Measurements from ENCODE around the gene NPSR1.

NPSR1 gene

DNA sequence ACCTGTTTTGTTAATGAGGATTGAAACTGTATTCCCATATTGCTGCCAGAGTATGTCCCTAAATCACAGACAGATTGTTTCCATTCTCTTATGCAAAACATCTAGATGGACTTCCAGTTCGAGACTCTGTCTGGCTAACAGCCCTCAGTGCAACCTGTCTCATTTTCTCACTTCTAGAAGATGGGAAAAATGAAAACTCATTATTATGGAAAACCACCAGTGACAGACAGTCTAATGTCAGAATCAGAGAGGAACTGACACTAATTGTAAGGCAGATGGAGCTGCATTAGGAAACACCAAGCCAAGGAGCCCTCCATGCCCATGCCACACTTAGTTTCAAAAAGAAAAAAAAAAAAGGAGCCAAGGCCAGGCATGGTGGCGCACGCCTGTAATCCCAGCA lies 61.6 kb downstream of the NPSR1 start:
- Histone ChIP-seq H3K4me1 (ENCODE audit: control insufficient read depth, insufficient read depth, low read length, unreplicated experiment) (no peaks in the 10 kb centered on the region), H3K27ac (ENCODE audit: low read depth, low read length) (no peak overlapping the region), H3K79me2 (ENCODE audit: control insufficient read depth, insufficient read depth, low read length, unreplicated experiment) (no peaks in the 10 kb centered on the region), H3K27me3 (ENCODE audit: insufficient read depth, low read length) (peaks cover 38% of the 10 kb centered on the region), H3K4me3 (ENCODE audit: low read depth, low read length) (no peak overlapping the region), H3K36me3 (ENCODE audit: insufficient read depth, low read length) (no peaks in the 10 kb centered on the region), H2AFZ (ENCODE audit: low read length, unreplicated experiment) (no peak overlapping the region)

DNA sequence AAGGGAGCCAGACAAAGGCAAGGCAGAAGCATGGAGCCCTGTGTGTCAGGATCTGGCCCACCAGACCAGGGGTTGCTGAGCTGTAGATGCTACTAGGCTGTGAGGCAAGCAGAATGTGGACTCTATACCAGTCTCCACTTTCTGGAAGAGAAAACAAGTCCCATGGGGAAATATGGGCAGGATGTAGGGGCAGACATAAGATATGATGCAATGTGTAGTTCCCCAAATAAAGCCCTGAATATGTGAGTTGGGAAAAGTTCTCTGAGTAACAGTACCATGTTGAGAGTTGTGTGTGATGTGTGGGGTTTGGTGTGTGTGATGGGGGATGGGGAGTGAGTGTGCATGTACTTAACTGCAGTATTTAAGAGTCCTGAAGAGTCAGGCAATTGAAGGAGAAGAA lies 62.3 kb downstream of the NPSR1 start:
- Histone ChIP-seq H3K79me2 (ENCODE audit: control insufficient read depth, insufficient read depth, low read length, unreplicated experiment) (no peaks in the 10 kb centered on the region), H3K4me3 (ENCODE audit: low read depth, low read length) (no peak overlapping the region), H3K27ac (ENCODE audit: low read depth, low read length) (no peak overlapping the region), H2AFZ (ENCODE audit: low read length, unreplicated experiment) (no peak overlapping the region), H3K27me3 (ENCODE audit: insufficient read depth, low read length) (peaks cover 34% of the 10 kb centered on the region), H3K4me1 (ENCODE audit: control insufficient read depth, insufficient read depth, low read length, unreplicated experiment) (no peaks in the 10 kb centered on the region), H3K36me3 (ENCODE audit: insufficient read depth, low read length) (no peaks in the 10 kb centered on the region)

DNA sequence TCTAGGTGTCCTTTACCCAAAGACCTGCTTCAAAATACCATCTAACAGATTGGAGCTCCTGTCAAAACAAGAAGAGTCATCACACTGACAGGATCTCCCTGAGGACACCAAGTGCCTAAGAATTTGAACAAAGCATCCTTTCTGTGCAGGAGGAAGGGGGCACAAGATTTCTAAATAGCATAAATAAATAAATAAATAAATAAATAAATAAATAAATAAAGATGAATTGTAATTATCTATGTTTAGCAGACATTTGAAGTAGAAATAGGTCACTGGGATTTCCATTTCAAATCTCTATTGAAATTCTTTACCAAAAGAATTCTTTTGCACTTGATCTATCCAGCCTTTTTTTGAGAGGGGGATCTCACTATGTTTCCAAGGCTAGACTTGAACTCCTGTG lies 65.3 kb downstream of the NPSR1 start:
- Histone ChIP-seq H3K36me3 (ENCODE audit: insufficient read depth, low read length) (no peaks in the 10 kb centered on the region), H3K4me1 (ENCODE audit: control insufficient read depth, insufficient read depth, low read length, unreplicated experiment) (no peaks in the 10 kb centered on the region), H3K4me3 (ENCODE audit: low read depth, low read length) (peak overlapping the region; percentile 65), H2AFZ (ENCODE audit: low read length, unreplicated experiment) (no peak overlapping the region), H3K27me3 (ENCODE audit: insufficient read depth, low read length) (peaks cover 9% of the 10 kb centered on the region; the same call in 1 of the 2 replicates), H3K27ac (ENCODE audit: low read depth, low read length) (no peak overlapping the region), H3K79me2 (ENCODE audit: control insufficient read depth, insufficient read depth, low read length, unreplicated experiment) (no peaks in the 10 kb centered on the region)

DNA sequence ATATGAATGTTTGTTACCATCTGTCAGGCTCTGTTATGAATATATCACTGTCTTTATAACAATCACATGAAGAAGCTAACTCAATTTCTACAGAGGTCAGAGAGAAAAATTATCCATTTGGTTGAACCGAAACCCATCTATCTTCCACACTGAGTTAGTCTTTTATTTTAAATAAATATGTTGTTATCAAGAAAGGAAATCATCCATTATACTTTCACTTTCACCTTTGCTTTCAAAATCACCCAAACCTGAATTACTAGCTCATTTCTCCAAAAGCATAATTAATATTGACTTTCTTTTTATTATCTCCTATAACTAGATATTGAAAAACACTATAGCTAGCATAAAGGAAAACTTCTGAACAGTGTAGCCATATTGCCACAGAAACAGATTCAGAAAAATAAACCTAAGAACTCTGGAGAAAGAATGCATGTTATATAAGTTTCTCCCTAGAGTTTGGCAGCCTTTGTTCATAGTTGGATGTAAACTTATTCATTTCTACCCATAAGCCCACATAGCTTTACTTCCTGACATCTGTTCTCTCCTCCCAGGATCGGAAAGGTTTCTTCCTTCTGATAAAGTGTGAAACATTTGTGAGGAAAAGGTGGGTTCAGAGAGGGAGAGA lies 66.0 kb downstream of the NPSR1 start:
- Histone ChIP-seq H3K79me2 (ENCODE audit: control insufficient read depth, insufficient read depth, low read length, unreplicated experiment) (no peaks in the 10 kb centered on the region), H2AFZ (ENCODE audit: low read length, unreplicated experiment) (peak overlapping the region; percentile 98), H3K27me3 (ENCODE audit: insufficient read depth, low read length) (peaks cover 9% of the 10 kb centered on the region; the same call in 1 of the 2 replicates), H3K27ac (ENCODE audit: low read depth, low read length) (no peak overlapping the region), H3K4me3 (ENCODE audit: low read depth, low read length) (peak overlapping the region; percentile 65), H3K36me3 (ENCODE audit: insufficient read depth, low read length) (no peaks in the 10 kb centered on the region), H3K4me1 (ENCODE audit: control insufficient read depth, insufficient read depth, low read length, unreplicated experiment) (no peaks in the 10 kb centered on the region)

DNA sequence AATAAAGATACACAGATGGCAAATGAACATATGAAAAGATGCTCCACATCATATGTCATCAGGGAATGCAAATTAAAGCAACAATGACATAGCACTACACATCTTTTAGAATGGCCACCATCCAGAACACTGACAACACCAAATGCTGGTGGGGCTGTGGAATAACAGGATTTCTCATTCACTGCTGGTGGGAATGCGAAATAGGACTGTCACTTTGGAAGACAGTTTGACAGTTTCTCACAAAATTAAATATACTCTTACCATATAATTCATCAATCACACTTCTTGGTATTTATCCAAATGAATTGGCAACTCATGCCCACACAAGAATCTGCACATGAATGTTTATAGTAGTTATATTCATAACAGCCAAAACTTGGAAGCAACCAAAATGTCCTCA lies 68.2 kb downstream of the NPSR1 start:
- Histone ChIP-seq H2AFZ (ENCODE audit: low read length, unreplicated experiment) (no peak overlapping the region), H3K27me3 (ENCODE audit: insufficient read depth, low read length) (peaks cover 6% of the 10 kb centered on the region; the same call in 1 of the 2 replicates), H3K27ac (ENCODE audit: low read depth, low read length) (no peak overlapping the region), H3K36me3 (ENCODE audit: insufficient read depth, low read length) (no peaks in the 10 kb centered on the region), H3K79me2 (ENCODE audit: control insufficient read depth, insufficient read depth, low read length, unreplicated experiment) (no peaks in the 10 kb centered on the region), H3K4me1 (ENCODE audit: control insufficient read depth, insufficient read depth, low read length, unreplicated experiment) (no peaks in the 10 kb centered on the region), H3K4me3 (ENCODE audit: low read depth, low read length) (no peak overlapping the region)

DNA sequence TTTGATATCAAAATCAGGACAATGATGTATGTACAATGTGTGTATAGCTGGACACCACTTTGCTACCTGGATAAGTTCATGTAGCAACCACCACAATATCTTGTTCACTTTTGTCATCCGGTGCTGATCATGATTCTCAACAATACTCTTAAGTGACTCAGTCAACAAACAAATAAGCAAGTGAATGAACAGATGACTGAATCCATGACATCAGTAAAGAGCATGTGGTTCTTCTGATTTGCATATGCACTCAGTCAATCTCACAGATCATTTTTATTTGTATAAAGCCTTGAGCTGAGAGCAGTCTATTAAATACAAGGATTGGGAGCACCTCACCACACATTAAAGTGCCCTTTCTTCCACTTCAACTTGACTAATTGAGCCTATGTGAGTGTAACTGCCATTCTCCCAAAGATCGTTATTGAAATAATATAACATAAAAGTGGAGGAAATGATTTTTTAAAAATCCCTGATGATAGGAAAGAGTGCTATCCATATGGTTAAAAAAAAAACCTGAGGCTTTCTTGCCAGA lies 69.5 kb downstream of the NPSR1 start:
- Histone ChIP-seq H3K27ac (ENCODE audit: low read depth, low read length) (no peak overlapping the region), H3K79me2 (ENCODE audit: control insufficient read depth, insufficient read depth, low read length, unreplicated experiment) (no peaks in the 10 kb centered on the region), H3K4me3 (ENCODE audit: low read depth, low read length) (no peak overlapping the region), H3K36me3 (ENCODE audit: insufficient read depth, low read length) (no peaks in the 10 kb centered on the region), H2AFZ (ENCODE audit: low read length, unreplicated experiment) (no peak overlapping the region), H3K27me3 (ENCODE audit: insufficient read depth, low read length) (peaks cover 8% of the 10 kb centered on the region; the same call in 1 of the 2 replicates), H3K4me1 (ENCODE audit: control insufficient read depth, insufficient read depth, low read length, unreplicated experiment) (no peaks in the 10 kb centered on the region)

DNA sequence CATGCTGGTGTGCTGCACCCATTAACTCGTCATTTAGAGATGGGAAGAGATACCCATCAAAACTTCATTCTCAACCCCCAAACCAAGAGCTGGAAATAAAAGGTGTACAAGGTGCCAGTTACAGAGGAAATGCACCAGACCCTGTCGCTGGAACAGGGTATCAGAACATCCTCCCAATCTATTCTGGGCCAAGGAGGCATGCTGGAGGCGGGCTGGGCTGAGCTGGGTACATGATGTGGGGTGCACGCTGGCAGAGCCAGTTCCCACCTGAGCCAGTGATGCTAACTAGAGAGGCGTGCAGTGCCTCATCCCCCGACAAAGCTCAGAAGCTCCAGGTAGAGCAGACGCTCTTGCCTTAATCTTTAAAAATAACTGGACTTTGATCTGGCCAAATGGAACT lies 70.1 kb downstream of the NPSR1 start:
- H3K4me1 ChIP-seq (ENCODE audit: control insufficient read depth, insufficient read depth, low read length, unreplicated experiment): no peaks in the 10 kb centered on the region
- peaks cover 8% of the 10 kb centered on the region; the same call in 1 of the 2 replicates for H3K27me3 ChIP-seq (ENCODE audit: insufficient read depth, low read length)
- no peak overlapping the region for H3K4me3 ChIP-seq (ENCODE audit: low read depth, low read length)

DNA sequence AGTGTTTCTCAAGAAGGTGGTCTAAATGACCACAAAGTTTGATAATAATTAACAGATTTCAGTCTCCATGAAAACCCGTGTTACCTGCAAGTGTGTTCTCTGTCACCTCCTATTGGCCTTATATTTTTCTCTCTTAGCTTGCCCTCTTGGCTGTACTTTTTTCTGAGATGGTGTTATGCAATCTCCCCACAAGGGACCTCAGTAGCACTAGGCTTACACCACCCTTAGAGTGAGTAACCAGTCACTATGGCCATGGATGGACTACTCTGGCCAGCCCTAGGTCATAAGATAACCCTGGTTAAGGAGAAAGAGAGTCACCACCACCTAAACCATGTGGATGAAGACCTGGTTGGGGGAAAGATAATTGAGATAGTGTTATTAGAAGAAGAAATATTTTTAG lies 76.8 kb downstream of the NPSR1 start:
- no peaks in the 10 kb centered on the region for H3K79me2 ChIP-seq (ENCODE audit: control insufficient read depth, insufficient read depth, low read length, unreplicated experiment)
- no peak overlapping the region for H3K27ac ChIP-seq (ENCODE audit: low read depth, low read length)
- no peaks in the 10 kb centered on the region for H3K36me3 ChIP-seq (ENCODE audit: insufficient read depth, low read length)
- H3K4me3 ChIP-seq (ENCODE audit: low read depth, low read length): no peak overlapping the region
- H3K4me1 ChIP-seq (ENCODE audit: control insufficient read depth, insufficient read depth, low read length, unreplicated experiment): peaks cover 5% of the 10 kb centered on the region
- peaks cover 31% of the 10 kb centered on the region for H3K27me3 ChIP-seq (ENCODE audit: insufficient read depth, low read length)
- H2AFZ ChIP-seq (ENCODE audit: low read length, unreplicated experiment): no peak overlapping the region

More for the DNA sequence above, 70.1 kb downstream of the NPSR1 start:
- no peaks in the 10 kb centered on the region for H3K36me3 ChIP-seq (ENCODE audit: insufficient read depth, low read length)
- no peaks in the 10 kb centered on the region for H3K79me2 ChIP-seq (ENCODE audit: control insufficient read depth, insufficient read depth, low read length, unreplicated experiment)
- H2AFZ ChIP-seq (ENCODE audit: low read length, unreplicated experiment): no peak overlapping the region
- no peak overlapping the region for H3K27ac ChIP-seq (ENCODE audit: low read depth, low read length)

DNA sequence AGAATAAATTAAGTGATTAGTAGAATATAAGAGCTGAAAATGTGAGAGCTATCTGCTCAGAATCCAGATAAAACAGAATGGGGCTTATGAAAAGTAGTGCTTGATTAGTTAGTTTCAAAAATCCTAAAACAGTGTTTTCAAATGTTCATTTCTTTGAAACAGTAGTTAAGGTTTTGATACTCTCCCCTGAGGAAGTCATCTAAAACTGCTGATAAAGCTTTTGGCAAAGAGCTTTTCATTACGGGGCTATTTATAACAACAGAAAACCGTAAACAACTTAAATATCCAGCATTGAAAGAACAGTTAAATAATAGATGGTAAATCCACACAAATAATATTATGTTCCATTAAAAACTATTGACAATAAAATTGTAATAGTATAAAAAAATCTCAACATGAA lies 77.5 kb downstream of the NPSR1 start:
- Histone ChIP-seq H3K36me3 (ENCODE audit: insufficient read depth, low read length) (no peaks in the 10 kb centered on the region), H3K79me2 (ENCODE audit: control insufficient read depth, insufficient read depth, low read length, unreplicated experiment) (no peaks in the 10 kb centered on the region), H2AFZ (ENCODE audit: low read length, unreplicated experiment) (no peak overlapping the region), H3K27ac (ENCODE audit: low read depth, low read length) (no peak overlapping the region), H3K4me1 (ENCODE audit: control insufficient read depth, insufficient read depth, low read length, unreplicated experiment) (peaks cover 5% of the 10 kb centered on the region), H3K27me3 (ENCODE audit: insufficient read depth, low read length) (peaks cover 35% of the 10 kb centered on the region), H3K4me3 (ENCODE audit: low read depth, low read length) (no peak overlapping the region)

DNA sequence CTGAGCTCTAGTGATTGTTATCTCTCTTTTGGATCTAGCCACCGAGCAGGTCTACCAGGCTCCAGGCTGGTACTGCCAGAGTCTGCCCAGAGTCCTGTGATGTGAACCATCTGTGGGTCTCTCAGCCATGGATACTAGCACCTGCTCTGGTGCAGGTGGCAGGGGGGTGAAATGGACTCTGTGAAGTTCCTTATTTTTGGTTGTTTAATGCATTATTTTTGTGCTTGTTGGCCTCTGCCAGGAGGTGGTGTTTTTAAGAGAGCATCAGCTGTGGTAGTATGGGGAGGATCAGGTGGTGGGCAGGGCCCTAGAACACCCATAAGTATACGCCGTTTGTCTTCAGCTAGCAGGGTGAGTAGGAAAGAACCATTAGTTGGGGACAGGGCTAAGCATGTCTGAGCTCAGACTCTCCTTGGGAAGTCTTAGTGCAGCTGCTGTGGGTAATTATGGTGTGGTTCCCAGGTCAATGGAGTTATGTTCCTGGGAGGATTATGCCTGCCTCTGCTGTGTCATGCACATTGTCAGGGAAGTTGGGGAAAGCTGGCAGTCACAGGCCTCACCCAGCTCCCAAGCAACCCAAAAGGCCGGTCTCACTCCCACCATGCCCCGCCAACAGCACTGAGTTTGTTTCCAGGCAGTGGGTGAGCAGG lies 81.8 kb downstream of the NPSR1 start:
- Histone ChIP-seq H3K27me3 (ENCODE audit: insufficient read depth, low read length) (peaks cover 55% of the 10 kb centered on the region), H3K4me1 (ENCODE audit: control insufficient read depth, insufficient read depth, low read length, unreplicated experiment) (peaks cover 5% of the 10 kb centered on the region), H3K27ac (ENCODE audit: low read depth, low read length) (no peak overlapping the region), H2AFZ (ENCODE audit: low read length, unreplicated experiment) (no peak overlapping the region), H3K36me3 (ENCODE audit: insufficient read depth, low read length) (no peaks in the 10 kb centered on the region), H3K79me2 (ENCODE audit: control insufficient read depth, insufficient read depth, low read length, unreplicated experiment) (no peaks in the 10 kb centered on the region), H3K4me3 (ENCODE audit: low read depth, low read length) (no peak overlapping the region)

DNA sequence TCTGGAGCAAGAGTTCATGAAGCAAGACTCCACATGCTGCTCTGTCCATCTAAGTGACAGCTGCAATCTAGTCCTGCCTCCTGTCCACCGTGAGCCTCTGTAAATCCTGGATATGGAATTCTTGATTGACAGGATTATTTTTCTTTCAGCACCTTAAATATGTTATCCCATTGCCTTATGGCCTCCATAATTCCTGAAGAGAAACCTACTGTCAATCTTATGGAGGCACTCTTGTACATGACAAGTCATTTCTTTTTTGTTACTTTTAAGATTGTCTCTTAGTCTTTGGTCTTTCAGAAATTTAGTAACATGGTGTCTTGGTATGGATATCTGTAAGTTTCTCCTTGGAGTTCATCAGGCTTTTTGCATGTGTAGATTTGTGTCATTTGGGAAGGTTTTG lies 82.8 kb downstream of the NPSR1 start:
- Histone ChIP-seq H3K27ac (ENCODE audit: low read depth, low read length) (no peak overlapping the region), H2AFZ (ENCODE audit: low read length, unreplicated experiment) (no peak overlapping the region), H3K79me2 (ENCODE audit: control insufficient read depth, insufficient read depth, low read length, unreplicated experiment) (no peaks in the 10 kb centered on the region), H3K4me3 (ENCODE audit: low read depth, low read length) (no peak overlapping the region), H3K27me3 (ENCODE audit: insufficient read depth, low read length) (peaks cover 55% of the 10 kb centered on the region), H3K4me1 (ENCODE audit: control insufficient read depth, insufficient read depth, low read length, unreplicated experiment) (no peaks in the 10 kb centered on the region), H3K36me3 (ENCODE audit: insufficient read depth, low read length) (no peaks in the 10 kb centered on the region)
